ENCODE measurements around the gene PRKCZ. TPM values are rescaled to one million over a fixed set of nuclear protein-coding genes. Genes with fewer than 3 reads are reported as not detected.

The PRKCZ gene
- total RNA-seq, 1 donor from 2014 or later, result 1.3 TPM

GRCh38 chr1:2086446-2087078 is 36.4 kb downstream of the PRKCZ start:
- no peak for DNase-seq (ENCODE audit: low spot score in 2 of 2)
- no peak for TF ChIP-seq CTCF (IDR thresholded peaks at IDR 0.05)
- no peak overlapping the region for H3K4me3 ChIP-seq
- no peak overlapping the region for H3K27ac ChIP-seq
- intact Hi-C loops (cut with DNase I), result no loop called here
- H3K36me3 ChIP-seq, result no peaks in the 10 kb centered on the region
- H3K4me1 ChIP-seq, result no peaks in the 10 kb centered on the region
- H3K9me3 ChIP-seq, result no peaks in the 10 kb centered on the region
- no peaks in the 10 kb centered on the region for H3K27me3 ChIP-seq

- intact Hi-C loops (cut with DNase I), result no loop called here
- Histone ChIP-seq H3K4me1 (no peaks in the 10 kb centered on the region), H3K27me3 (no peaks in the 10 kb centered on the region), H3K9me3 (no peaks in the 10 kb centered on the region), H3K36me3 (no peaks in the 10 kb centered on the region), H3K4me3 (no peak overlapping the region), H3K27ac (no peak overlapping the region)
- no peak for DNase-seq (ENCODE audit: low spot score in 2 of 2)
- no peak for TF ChIP-seq CTCF (IDR thresholded peaks at IDR 0.05)
Observed at GRCh38 chr1:2087766-2088165, 37.6 kb downstream of the PRKCZ start.

- Histone ChIP-seq H3K27me3 (no peaks in the 10 kb centered on the region), H3K27ac (no peak overlapping the region)
- intact Hi-C loops (cut with DNase I), result no loop called here
Observed at GRCh38 chr1:2088458-2088857, 38.2 kb downstream of the PRKCZ start.

GRCh38 chr1:2089051-2089450 is 38.8 kb downstream of the PRKCZ start:
- no peak for DNase-seq (ENCODE audit: low spot score in 2 of 2)
- no peak overlapping the region for H3K4me3 ChIP-seq
- no peaks in the 10 kb centered on the region for H3K4me1 ChIP-seq
- no peak overlapping the region for H3K27ac ChIP-seq
- H3K9me3 ChIP-seq, result no peaks in the 10 kb centered on the region
- intact Hi-C loops (cut with DNase I), result no loop called here
- H3K36me3 ChIP-seq, result no peaks in the 10 kb centered on the region
- no peak for TF ChIP-seq CTCF (IDR thresholded peaks at IDR 0.05)
- no peaks in the 10 kb centered on the region for H3K27me3 ChIP-seq

More at GRCh38 chr1:2088458-2088857, 38.2 kb downstream of the PRKCZ start:
- DNase-seq (ENCODE audit: low spot score in 2 of 2), result no peak
- Histone ChIP-seq H3K9me3 (no peaks in the 10 kb centered on the region), H3K4me1 (no peaks in the 10 kb centered on the region), H3K4me3 (no peak overlapping the region), H3K36me3 (no peaks in the 10 kb centered on the region)
- no peak for TF ChIP-seq CTCF (IDR thresholded peaks at IDR 0.05)

GRCh38 chr1:2090216-2090890 is 40.1 kb downstream of the PRKCZ start:
- Histone ChIP-seq H3K9me3 (no peaks in the 10 kb centered on the region), H3K36me3 (no peaks in the 10 kb centered on the region), H3K4me1 (no peaks in the 10 kb centered on the region), H3K4me3 (no peak overlapping the region), H3K27ac (no peak overlapping the region), H3K27me3 (no peaks in the 10 kb centered on the region)
- intact Hi-C loops (cut with DNase I), result no loop called here
- no peak for DNase-seq (ENCODE audit: low spot score in 2 of 2)
- no peak for TF ChIP-seq CTCF (IDR thresholded peaks at IDR 0.05)

Measured in ascending aorta (tissue), 2 donors.